MCF 10A (cell line): Measurements from ENCODE around the gene FILIP1L. TPM values are rescaled to one million over a fixed set of nuclear protein-coding genes. Genes with fewer than 3 reads are reported as not detected.

Source experiments
- BruUV-seq: library from RNA; stranded (reverse); fragments of 400-500 nt; replicated peaks from 2 replicates; lab custom pipeline; 2021; lab: Mats Ljungman, UMichigan
- CTCF ChIA-PET: fragments of 300-600 bp; sonication (Branson Sonifier 250); formaldehyde crosslinking; extraction: SDS; loops from one replicate; lab custom pipeline; 2021; ENCODE audit warnings: antibody characterized with exemption, inconsistent platforms; lab: Yijun Ruan, JAX
- POLR2A ChIA-PET: fragments of 300-600, 350-650 bp; sonication (Branson Sonifier 250); formaldehyde crosslinking; extraction: SDS; loops from one replicate; lab custom pipeline; 2020; ENCODE audit warnings: antibody characterized with exemption, inconsistent platforms; lab: Yijun Ruan, JAX
- DNase-seq: peaks from one replicate; pipeline ENCODE4 v3.0.0-alpha.2; 2018; ENCODE audit not compliant: unreplicated experiment
- H3K27ac Mint-ChIP-seq: one replicate; pipeline ENCODE4 v1.8.0; 2022; ENCODE audit warnings: mild to moderate bottlenecking, low read depth, mixed read lengths; ENCODE audit not compliant: unreplicated experiment
- H3K27me3 Mint-ChIP-seq: one replicate; pipeline ENCODE4 v1.8.0; 2022; ENCODE audit warnings: mixed read lengths; ENCODE audit not compliant: insufficient read depth, unreplicated experiment
- H3K36me3 Mint-ChIP-seq: one replicate; pipeline ENCODE4 v1.8.0; 2022; ENCODE audit warnings: mild to moderate bottlenecking, moderate library complexity, mixed read lengths; ENCODE audit not compliant: insufficient read depth, unreplicated experiment
- H3K4me1 Mint-ChIP-seq: one replicate; pipeline ENCODE4 v1.8.0; 2022; ENCODE audit warnings: mixed read lengths; ENCODE audit not compliant: insufficient read depth, unreplicated experiment
- H3K4me3 Mint-ChIP-seq: one replicate; pipeline ENCODE4 v1.8.0; 2022; ENCODE audit warnings: mild to moderate bottlenecking, moderate library complexity, mixed read lengths; ENCODE audit not compliant: unreplicated experiment
- H3K9me3 Mint-ChIP-seq: one replicate; pipeline ENCODE4 v1.8.0; 2022; ENCODE audit warnings: mixed read lengths; ENCODE audit not compliant: unreplicated experiment
- intact Hi-C: fragments of 100-400 bp; cut with micrococcal nuclease; formaldehyde crosslinking; loops from 2 replicates; pipeline ENCODE4 v1.14.1; 2022
- total RNA-seq: library from RNA; stranded (reverse); gene quantifications from 2 replicates; pipeline ENCODE4 v1.2.3, GENCODE V29; 2022
- TF ChIP-seq, protein P1 (sequence below): fragments of 200-600 bp; IDR thresholded peaks from one replicate; pipeline ENCODE4 v1.8.0; 2022; ENCODE audit warnings: antibody characterized with exemption, mild to moderate bottlenecking; ENCODE audit not compliant: unreplicated experiment

FILIP1L gene
- total RNA-seq, 1 experiment from 2014 or later = 2.4 TPM

DNA sequence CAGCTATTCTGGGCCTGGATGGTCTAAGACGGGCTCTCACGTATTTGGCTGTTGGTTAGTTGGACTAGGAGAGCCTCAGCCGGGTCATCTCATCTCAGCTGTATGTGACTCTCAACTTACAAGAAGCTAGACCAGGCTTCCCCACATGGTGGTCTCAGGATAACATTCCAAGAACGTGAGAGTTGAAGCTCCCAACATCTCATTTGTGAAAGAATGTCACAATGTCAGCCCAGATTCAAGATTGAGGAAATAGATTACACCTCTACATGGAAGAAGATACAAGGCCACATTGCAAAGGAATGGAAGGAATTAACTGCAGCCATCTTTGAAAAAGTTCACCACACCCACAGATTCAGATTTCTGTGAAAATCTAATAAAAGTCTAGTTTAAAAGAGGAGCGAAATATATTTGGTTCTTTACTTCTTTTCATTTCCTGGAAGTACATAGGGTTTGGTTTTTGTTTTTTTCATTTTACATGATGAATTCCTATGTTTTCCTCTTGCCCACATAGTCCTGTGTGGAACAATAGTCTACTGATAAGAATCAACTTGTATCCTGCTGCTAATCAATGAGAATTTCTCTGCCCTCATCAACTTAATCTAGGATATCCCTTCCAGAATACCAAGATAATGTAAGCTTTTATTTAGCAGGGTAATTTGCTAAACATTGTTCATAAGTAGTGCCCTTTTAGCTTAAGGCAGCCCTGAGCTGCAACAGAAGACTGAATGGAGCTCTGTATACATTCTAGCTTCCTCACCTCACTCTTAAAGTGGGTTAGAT lies 180.1 kb downstream of the FILIP1L start:
- POLR2A ChIA-PET = no interaction called here
- Mint-ChIP-seq H3K27ac (no peak overlapping the region), H3K4me3 (no peak overlapping the region), H3K36me3 (no peaks in the 10 kb centered on the region), H3K4me1 (peaks cover 24% of the 10 kb centered on the region), H3K9me3 (no peaks in the 10 kb centered on the region), H3K27me3 (no peaks in the 10 kb centered on the region)
- no TSS peak for BruUV-seq
- CTCF ChIA-PET = interaction anchor here (0.6 to 1.3 kb wide), 2 partner anchors 9 to 108 kb away, joined by 3 read pairs; no protein-coding TSS in a partner anchor
- intact Hi-C loops = no loop called here
- DNase-seq = no peak
- TF ChIP-seq, protein P1, sequence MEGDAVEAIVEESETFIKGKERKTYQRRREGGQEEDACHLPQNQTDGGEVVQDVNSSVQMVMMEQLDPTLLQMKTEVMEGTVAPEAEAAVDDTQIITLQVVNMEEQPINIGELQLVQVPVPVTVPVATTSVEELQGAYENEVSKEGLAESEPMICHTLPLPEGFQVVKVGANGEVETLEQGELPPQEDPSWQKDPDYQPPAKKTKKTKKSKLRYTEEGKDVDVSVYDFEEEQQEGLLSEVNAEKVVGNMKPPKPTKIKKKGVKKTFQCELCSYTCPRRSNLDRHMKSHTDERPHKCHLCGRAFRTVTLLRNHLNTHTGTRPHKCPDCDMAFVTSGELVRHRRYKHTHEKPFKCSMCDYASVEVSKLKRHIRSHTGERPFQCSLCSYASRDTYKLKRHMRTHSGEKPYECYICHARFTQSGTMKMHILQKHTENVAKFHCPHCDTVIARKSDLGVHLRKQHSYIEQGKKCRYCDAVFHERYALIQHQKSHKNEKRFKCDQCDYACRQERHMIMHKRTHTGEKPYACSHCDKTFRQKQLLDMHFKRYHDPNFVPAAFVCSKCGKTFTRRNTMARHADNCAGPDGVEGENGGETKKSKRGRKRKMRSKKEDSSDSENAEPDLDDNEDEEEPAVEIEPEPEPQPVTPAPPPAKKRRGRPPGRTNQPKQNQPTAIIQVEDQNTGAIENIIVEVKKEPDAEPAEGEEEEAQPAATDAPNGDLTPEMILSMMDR = no peak

DNA sequence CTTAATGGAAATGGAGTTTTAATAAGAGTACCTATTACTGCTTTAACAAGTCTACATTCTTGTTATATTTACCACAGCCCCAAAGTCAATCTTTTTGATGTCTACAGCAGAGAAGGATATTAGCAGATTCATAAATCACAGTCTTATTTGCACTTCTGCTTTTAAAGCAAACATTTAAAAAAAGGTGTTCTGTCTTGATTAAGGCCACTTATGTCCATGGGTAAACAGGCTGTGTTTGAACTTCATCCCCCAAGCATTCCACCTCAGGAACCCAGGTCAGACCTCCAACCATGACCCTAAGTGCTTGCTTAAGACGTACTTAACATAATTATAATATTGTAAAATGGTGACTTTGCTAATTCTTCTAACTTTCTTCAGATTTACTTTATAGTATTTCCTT lies 183.2 kb downstream of the FILIP1L start:
- TF ChIP-seq, protein P1 = no peak
- DNase-seq = no peak
- ChIA-PET POLR2A (interaction anchor here (1.5 to 2.2 kb wide), 3 partner anchors 11 to 34 kb away, joined by 3 to 8 read pairs (median 7); no protein-coding TSS in a partner anchor), CTCF (interaction anchor here (1.1 to 1.9 kb wide), 2 partner anchors 99 to 114 kb away, joined by 3 to 11 read pairs; no protein-coding TSS in a partner anchor)
- intact Hi-C loops = no loop called here
- H3K36me3 Mint-ChIP-seq = no peaks in the 10 kb centered on the region
- H3K4me3 Mint-ChIP-seq = no peak overlapping the region
- no peaks in the 10 kb centered on the region for H3K9me3 Mint-ChIP-seq
- H3K27ac Mint-ChIP-seq = no peak overlapping the region
- no TSS peak for BruUV-seq
- H3K4me1 Mint-ChIP-seq = peaks cover 13% of the 10 kb centered on the region
- no peaks in the 10 kb centered on the region for H3K27me3 Mint-ChIP-seq

DNA sequence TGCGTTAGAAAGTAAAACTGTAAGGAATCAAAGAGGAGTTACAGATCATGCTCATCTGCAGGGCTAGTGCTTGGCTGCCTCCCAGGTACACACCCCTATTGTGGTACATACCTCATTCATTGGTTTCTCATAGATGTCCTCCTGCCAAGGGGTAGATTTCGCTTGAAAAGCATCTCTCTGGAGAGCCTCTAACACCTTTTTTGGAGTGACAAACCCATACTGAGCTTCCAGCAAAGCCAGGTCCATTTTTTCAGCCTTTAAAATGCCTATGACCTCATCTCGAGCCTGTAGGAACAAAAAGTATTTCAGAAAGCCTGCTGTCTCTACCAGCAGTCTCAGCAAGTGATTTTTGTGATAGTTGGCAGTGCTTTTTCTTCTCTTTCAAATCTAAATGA lies 184.6 kb downstream of the FILIP1L start:
- peaks cover 13% of the 10 kb centered on the region for H3K4me1 Mint-ChIP-seq
- TF ChIP-seq, protein P1 = no peak
- intact Hi-C loops = loop anchor here (5.0 kb wide), 1 partner anchor 73 kb away; no protein-coding TSS in a partner anchor
- peak overlapping the region; percentile 34 for H3K4me3 Mint-ChIP-seq
- POLR2A ChIA-PET = interaction anchor here (0.6 to 2.2 kb wide), 13 partner anchors 9 to 1217 kb away, joined by 3 to 8 read pairs (median 3); no protein-coding TSS in a partner anchor
- peak; percentile 68 for DNase-seq
- H3K27ac Mint-ChIP-seq = peak overlapping the region; percentile 78
- H3K27me3 Mint-ChIP-seq = no peaks in the 10 kb centered on the region
- CTCF ChIA-PET = interaction anchor here (1.9 kb wide), 1 partner anchor 98 kb away, joined by 11 read pairs; no protein-coding TSS in a partner anchor
- H3K9me3 Mint-ChIP-seq = no peaks in the 10 kb centered on the region
- no peaks in the 10 kb centered on the region for H3K36me3 Mint-ChIP-seq
- no TSS peak for BruUV-seq
